Raji (cell line): ENCODE results near the gene HIP1.

Experiments used
- POLR2A ChIP-seq: IDR thresholded peaks from 2 replicates; pipeline ENCODE4 v1.6.1; 2011; ENCODE audit warnings: low read depth, low read length, control low read depth; ENCODE audit not compliant: insufficient read depth

The HIP1 gene

GRCh38 chr7:75611557-75612178 lies 127.1 kb downstream of the HIP1 start:
- TF ChIP-seq POLR2A: no peak

GRCh38 chr7:75608451-75609122 lies 130.2 kb downstream of the HIP1 start:
- no peak for TF ChIP-seq POLR2A

DNA sequence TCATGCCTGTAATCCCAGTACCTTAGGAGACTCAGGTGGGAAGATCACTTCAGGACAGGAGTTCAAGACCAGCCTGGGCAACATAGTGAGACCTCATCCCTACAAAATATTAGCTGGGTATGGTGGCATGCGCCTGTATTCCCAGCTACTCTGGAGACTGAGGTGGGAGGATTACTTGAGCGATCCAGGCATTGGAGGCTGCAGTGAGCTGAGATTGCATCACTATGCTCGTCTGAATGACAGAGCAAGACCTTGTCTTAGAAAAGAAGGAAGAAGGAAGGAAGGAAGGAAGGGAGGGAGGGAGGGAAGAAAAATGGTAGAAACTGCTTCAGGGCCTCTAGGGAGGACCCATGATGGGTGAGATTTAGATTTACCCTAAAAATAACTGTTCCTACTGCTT lies 134.3 kb downstream of the HIP1 start:
- TF ChIP-seq POLR2A: no peak

- no peak for TF ChIP-seq POLR2A
Observed at GRCh38 chr7:75601539-75601938, 137.2 kb downstream of the HIP1 start.

DNA sequence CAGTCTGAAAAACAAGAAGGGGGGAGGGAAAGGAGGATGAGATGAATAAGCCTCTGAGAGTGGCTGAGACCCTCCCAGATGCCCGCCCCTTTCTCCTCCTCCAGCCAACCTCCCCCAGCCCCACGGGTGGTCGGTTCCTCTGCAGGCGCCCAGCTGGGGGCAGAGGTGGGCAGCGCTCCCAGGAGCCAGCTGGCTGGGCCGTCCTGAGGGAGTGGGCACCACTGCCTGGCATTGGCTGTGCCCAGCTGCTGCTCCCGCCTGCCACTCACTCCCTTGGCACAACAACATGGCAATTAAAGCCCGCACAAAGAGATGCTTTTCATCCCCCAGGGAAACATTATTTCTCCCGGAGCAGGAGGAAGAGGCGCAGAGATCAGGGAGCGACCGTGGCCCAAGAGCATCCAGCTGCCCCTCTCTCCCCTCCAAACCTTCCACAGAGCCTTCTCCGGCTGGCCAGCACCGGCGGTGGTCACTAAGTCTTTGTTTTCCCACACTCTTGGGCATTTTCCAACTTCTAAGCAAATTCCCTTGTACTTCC lies 139.4 kb downstream of the HIP1 start:
- no peak for TF ChIP-seq POLR2A

DNA sequence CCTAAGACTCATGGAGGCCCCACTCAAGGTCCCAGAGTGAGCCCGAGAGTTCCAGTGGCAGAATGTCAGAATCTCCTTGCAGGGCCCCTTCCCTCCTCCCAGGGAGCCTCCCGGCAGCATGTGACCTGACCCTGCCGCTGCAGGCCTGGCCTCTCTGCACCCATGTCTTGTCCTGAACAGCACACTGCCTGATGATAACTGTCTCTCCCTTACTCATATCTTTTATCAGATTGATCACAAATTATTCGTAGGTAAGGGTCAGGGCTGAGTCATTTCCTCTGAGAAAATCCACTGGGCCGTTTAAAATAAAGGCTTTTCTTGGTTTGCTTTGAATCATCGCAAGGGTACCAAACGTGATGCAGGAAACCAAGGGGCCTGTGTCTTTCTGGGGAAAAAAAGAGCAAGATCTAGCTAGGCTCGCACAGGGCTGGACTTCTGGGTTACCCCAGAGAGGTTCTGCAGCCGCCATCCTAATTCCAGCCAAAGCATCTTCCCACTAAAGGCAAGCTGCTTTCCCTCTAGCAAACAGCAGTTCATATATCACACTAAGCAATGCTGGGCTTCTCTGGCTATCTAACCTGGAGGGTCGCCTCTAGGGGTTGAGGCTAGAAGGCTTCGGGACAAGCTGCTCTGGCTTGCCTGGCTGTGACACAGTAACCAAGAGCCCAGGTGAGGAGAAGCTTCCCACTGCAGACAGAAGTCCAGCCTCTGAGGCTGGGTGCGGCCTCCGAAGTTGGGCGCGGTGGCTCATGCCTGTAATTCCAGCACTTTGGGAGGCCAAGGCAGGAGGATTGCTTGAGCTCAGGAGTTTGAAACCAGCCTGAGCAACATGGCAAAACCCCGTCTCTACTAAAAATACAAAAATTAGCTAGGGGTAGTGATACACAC lies 141.8 kb downstream of the HIP1 start:
- TF ChIP-seq POLR2A: no peak

DNA sequence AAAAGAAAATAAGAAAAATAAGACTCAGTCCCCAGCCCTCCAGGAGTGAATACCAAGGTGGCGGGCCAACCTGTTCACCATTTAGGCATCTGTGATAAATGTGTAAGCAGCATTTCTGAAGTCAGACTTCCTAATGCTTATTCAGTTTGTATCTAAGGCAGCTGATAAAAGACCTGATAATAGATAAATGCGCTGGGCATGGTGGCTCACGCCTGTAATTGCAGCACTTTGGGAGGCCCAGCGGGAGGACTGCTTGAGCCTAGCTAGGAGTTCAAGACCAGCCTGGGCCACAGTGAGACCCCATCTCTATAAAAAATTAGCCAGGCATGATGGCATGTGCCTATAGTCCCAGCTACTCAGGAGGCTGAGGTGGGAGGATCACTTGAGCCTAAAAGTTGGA lies 143.0 kb downstream of the HIP1 start:
- no peak for TF ChIP-seq POLR2A

- TF ChIP-seq POLR2A: no peak
Observed at GRCh38 chr7:75591467-75592255, 147.1 kb downstream of the HIP1 start.

DNA sequence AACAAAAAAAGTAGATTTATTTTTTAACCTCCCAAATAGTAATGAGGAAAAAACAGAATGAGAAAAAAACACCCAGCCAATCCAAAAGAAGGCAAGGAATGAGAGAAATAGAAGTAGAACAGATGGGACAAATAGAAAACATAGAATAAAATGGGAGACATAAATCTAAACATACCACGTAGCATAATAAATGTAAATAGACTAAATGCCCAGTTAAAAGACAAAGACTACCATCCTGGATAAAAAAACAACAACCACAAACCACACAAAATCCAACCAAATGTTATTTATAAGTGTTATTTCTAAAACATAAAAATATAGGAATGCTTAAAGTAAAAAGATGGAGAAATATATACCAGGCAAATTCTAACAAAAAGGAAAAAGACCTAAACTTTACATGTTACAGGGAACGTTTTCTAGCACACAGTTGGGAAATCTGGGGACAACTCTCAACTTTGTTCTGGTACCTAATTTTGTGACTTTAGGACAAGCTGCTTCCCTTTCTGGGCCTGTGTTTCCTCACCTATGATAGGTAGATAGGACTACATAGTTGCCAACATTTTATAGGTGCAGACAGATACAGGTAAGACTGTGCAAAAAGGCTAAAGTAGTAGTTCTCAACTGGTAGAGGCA lies 148.3 kb downstream of the HIP1 start:
- no peak for TF ChIP-seq POLR2A

DNA sequence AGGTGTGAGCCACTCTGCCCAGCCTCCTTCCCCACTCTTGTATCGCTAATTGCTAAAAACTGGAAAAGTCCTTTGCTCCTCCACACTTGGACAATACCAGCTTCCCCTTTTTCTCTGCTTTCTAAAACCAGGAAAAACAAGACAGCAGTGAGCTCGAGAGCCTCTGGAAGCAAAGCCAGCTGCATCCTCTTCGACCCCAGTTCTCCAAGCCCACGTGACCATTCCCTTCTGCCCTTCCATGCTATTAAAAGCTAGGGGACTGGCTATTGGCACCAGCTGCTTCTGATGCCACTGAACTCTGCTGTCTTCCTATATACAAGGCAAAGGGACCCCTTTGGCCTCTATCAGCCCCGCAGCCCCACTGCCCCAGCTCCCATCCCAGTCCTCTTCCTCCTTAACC lies 154.4 kb downstream of the HIP1 start:
- no peak for TF ChIP-seq POLR2A

GRCh38 chr7:75583255-75583654 lies 155.5 kb downstream of the HIP1 start:
- no peak for TF ChIP-seq POLR2A

DNA sequence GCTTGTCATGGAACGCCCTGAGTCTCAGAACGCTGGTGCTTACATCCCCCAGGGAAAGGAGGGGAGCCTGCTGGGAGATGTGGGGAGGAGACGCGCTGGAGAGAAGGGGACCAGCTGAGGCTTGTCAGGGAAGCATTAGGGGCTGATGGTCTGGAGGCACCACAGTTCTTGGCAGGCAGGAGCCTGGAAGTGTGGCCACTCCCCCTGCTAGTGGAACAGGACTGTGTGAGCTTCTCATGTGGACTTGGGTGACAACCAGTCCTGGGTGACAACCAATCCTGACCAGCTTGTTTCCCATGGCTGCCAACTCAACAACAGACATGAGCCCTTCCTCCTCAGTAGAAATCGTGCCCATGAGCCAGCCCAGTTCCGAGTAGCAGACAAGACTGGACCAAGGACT lies 158.8 kb downstream of the HIP1 start:
- no peak for TF ChIP-seq POLR2A

- TF ChIP-seq POLR2A: no peak
Observed at GRCh38 chr7:75578081-75578480, 160.7 kb downstream of the HIP1 start.

DNA sequence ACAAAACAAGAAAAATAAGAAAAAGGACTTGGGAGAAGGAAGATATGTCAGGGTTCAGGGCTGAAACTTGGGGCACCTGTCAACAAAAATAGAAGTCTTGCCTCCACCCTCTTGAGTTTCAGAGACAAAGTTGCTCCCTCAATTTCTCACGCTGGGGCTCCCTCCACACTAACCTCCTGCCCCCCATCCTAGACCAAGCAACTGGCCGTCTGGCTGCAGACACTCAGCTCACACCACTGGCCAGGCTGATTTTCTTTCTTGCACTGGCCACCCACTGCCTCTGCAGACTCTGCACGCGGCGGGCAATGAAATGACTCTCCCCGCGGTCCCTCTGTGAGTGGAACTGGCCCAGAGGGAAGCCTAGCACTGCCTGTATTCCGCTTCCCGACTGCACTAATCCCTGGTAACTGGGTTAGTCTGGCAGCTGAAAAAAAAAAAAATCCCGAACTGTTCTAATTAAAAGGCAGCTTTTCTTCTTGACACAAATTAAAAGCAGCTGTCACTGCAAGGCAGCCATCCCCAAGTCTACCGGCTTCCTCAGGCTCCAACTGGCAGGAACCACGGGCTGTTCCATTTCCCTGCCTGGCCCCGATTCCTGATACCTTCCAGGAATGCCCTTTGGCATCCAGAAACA lies 163.1 kb downstream of the HIP1 start:
- TF ChIP-seq POLR2A: no peak
